HS-5 (cell line): ENCODE measurements around the gene ARHGEF5.
"Not testable (repeated sequence)": the region's sequence is repeated elsewhere in the genome, so short reads cannot be mapped to it uniquely, and the experiment has no call there.

ENCODE experiments used
- DNase-seq: peaks from one replicate; pipeline ENCODE4 v3.0.0-alpha.2; 2012; ENCODE audit warnings: low read depth

Gene ARHGEF5

DNA sequence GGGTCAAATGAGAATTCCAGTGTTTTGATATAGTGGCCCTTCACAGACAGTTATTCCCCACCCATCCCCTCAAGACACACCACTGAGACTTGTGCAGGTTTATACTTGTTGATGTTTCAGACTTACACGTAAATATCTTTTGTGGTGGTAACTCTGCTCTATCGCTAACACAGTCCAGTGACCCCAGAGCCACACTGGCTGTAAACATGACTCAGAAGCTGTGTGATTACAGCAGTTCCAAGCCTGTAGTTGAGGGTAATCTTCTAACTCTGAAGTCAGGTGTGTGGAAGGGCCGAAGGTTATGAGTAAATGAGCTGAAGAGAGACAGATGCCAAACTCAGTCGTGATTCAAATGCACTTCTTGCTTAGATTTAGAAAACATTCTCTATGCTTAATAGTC lies 28.9 kb downstream of the ARHGEF5 start:
- no peak for DNase-seq

GRCh38 chr7:144384555-144385245 lies 29.5 kb downstream of the ARHGEF5 start:
- DNase-seq: no peak

DNA sequence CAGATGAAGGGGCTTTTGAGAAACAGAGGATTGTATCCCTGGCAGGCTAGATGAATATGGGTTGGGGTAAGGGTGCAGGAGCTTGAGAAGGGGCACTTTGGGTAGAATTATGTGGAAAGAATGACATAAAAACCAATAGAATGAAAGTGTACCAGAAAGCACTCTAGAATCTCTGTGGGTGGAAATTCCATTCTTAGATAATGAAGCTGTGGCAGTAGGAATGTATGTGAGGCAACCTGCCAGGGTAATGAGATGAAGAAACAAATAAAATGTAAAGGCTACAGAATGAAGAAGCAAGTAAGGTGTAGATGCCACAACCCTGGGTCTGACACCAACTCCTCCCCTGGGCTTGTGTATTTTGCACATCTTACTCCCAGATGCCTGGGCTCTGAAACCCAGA lies 31.5 kb downstream of the ARHGEF5 start:
- no peak for DNase-seq

- no peak for DNase-seq
These were observed 33.7 kb downstream of the ARHGEF5 start for GRCh38 chr7:144388950-144389349.

GRCh38 chr7:144390481-144390880 lies 35.3 kb downstream of the ARHGEF5 start:
- DNase-seq: no peak

DNA sequence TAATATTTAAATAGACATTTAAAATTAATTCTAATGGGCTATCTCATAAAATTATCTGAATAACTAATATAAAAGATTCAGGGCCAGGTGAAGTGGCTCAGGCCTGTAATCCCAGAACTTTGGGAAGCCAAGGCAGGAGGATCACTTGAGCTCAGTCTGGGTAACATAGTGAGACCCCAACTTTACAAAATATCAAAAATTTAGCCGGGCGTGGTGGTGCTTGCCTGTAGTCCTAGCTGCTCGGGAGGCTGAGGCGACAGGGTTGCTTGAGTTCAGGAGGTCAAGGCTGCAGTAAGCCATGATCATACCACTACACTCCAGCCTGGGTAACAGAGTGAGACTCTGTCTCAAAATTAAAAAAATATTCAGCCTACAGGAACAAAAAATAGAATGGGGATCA lies 35.8 kb downstream of the ARHGEF5 start:
- no peak for DNase-seq

DNA sequence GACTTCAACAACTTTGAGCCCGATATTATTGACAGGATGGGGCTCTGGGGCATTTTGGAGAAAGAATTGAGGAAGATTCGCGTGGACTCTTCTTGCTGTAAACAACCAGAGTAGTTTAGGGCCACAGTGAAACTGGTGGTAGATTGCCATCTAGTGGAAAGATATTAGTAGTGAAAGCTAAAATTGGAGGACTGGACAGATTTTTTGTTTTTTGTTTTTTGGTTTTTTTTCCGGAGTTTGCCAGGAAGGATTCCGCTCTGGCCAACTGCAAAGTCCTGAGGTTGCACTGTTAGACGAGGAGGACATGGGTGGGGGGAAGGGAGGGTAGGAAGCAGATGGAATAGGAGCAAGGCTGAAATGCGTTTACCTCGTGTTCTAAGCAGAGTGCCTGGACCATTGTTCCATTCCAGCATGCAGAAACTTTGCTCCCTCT lies 36.6 kb downstream of the ARHGEF5 start:
- peak; percentile 14 for DNase-seq

DNA sequence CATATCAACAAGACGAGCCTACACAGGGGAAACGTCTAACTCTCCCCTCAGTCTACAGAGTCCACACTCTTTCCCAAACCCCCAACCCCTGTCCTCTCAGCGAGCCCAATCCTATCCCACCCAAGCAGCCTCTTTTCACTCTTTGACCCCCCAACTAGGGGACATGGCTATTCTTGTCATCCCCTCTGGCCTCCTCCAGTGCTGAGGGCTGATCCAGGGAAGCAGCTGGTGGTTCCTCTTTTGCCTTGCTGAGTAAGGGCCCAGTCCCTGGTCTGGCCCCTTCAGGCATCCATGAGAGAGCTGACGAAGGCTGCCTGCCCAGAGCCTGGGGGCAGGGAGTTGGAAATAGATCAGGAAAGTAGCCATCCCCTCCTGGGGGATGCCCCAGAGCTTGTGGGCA lies 41.9 kb downstream of the ARHGEF5 start:
- DNase-seq: no peak

DNA sequence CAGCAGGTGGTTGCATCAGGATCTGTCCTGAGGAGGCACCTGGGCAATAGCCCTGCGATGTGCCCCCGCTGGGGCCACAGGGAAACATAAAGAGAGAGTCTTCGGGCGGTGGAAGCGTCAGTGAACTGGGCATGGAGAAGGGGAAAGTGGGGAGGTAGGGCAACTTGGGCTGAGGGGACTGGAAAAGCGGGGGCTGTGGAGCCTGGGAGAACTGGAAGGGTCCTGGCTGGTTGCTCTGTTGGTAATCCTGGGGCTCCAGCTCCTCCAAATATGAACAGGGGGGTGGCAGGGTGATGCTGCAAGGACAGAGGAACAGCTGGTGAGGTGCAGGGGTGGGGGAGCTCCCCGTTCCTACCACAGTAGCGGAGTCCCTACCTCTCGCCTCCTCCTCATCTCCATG lies 43.1 kb downstream of the ARHGEF5 start:
- DNase-seq: no peak

DNA sequence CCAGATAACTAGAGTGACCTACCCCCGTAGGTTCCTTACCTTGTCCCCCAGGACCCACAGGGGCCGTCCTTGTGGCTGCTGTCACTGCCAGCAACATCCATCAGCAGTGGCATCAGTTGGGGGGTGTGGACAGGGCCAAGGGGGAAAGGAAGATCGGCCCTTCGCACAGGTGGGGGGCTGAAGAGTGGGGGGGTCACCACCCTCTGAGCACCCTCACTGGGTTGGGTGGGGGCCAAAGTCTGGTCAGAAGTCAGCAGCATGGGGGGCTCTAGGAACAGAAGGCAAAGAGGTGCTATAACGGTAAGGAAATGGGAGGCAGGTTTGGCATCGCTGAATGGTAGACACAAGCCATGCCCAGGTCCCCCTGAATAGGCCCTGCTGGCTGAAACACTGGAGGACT lies 43.7 kb downstream of the ARHGEF5 start:
- DNase-seq: no peak

- DNase-seq: no peak
These were observed 44.7 kb downstream of the ARHGEF5 start for GRCh38 chr7:144399946-144400345.

GRCh38 chr7:144401490-144401889 lies 46.3 kb downstream of the ARHGEF5 start:
- no peak for DNase-seq

DNA sequence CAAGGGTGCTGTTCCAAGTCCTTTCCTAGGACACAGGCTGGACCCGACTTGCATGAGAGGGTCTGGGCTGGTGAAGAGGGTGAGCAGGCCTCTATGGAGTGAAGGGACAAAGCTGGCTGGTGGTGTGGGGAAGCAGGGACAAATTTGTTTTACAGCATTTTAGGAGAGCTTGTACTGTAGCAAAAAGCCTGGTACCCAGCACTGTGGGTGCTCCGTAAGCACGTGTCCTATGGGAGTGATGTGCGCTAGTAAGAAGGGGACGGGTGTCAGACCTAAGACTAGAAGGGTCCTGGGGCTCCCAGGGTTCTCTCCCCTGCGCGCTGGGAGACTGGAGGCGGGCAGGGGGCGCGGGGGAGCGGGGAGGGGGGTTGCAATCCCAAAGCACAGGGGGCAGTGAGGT lies 47.9 kb downstream of the ARHGEF5 start:
- no peak for DNase-seq

GRCh38 chr7:144403649-144404061 lies 48.5 kb downstream of the ARHGEF5 start, which contains the start of gene NOBOX:
NOBOX (minus strand) TSS chr7:144403693.
- DNase-seq: no peak

GRCh38 chr7:144404946-144405345 lies 49.7 kb downstream of the ARHGEF5 start:
- DNase-seq: no peak

- DNase-seq: no peak
These were observed 52.2 kb downstream of the ARHGEF5 start for GRCh38 chr7:144407266-144407931.

- no peak for DNase-seq
These were observed 52.9 kb downstream of the ARHGEF5 start for GRCh38 chr7:144408121-144408520.

GRCh38 chr7:144410441-144410840 lies 55.2 kb downstream of the ARHGEF5 start:
- no peak for DNase-seq

DNA sequence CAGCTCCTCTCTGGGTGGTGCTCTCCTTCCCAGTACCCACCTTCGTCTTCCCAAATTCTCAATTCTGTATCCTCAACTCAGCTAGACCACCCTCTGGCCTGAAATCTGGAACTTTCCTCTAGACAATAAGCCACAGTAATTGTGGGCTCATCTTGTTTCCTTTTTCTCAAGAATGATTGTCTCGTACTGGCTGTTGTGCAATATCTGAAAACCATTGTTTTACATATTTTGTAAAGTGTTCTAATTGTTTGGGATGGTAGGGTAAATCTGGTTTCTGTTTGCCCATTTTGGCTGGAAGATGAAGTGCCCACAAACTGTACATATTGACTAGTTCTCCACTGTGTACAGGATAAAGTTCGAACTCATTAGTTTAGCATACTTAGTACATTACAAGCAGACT lies 59.6 kb downstream of the ARHGEF5 start:
- no peak for DNase-seq

- DNase-seq: no peak
These were observed 60.7 kb downstream of the ARHGEF5 start for GRCh38 chr7:144415858-144416257.

DNA sequence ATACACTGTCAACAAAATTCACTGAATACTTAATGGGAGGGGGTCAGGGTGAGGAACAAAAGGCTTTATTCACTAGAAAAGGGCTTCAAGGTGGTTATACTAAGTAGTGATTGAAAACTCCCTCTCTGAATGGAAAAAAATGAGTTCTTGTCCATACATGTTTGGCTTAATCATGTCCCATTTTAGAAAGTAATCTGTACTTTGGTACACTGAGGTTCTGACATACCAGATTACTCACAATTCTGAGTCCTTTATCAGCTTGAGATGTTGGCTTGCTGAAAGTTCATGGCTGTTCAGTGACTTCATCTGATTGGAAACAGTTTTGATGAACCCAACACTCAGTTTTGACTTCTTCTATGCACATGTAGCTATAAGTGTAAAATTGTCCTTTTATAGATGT lies 61.1 kb downstream of the ARHGEF5 start:
- DNase-seq: no peak

DNA sequence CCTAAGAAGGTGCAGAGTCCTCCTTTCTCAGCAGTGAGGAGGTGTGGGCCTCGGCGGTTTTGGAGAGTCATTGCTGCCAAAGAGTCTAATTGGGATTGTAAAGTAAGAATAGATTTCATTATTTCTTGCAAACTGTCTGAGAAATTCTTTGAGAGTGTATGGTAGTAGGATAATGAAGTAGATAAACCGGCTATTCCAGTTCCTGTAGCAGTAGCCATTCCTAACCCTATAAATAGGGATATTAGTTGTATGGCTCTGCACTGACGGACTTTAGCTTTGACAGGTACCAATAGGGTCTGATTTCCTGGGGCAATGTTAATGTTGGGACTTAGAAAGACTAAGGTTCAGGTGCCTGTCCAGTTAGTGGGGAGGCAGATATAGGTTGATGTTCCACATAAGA lies 63.7 kb downstream of the ARHGEF5 start:
- DNase-seq: not testable (repeated sequence)

GRCh38 chr7:144427539-144427938 lies 72.3 kb downstream of the ARHGEF5 start:
- not testable (repeated sequence) for DNase-seq

DNA sequence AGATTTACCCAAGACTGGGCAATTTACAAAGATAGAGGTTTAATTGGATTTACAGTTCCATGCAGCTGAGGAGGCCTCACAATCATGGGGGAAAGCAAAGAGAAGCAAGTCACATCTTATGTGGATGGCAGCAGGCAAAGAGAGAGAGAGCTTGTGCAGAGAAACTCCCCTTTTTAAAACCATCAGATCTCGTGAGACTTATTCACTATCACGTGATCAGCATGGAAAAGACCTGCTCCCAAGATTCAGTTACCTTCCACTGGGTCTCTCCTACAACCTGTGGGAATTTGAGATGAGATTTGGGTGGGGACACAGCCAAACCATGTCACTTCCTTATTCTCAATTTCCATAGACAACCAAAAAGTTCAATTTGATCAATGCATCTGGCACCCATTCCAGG lies 73.2 kb downstream of the ARHGEF5 start:
- no peak for DNase-seq
